Occipital lobe (tissue), 2 donors: Measurements from ENCODE around the gene CCDC110. TPM values are rescaled to one million over a fixed set of nuclear protein-coding genes. Genes with fewer than 3 reads are reported as not detected.

Experiments used
- DNase-seq: peaks from one replicate; lab custom pipeline; 2025; lab: John Stamatoyannopoulos, UW
- total RNA-seq: library from RNA; depleted of rRNA; stranded (reverse); fragments of >200 nt; gene quantifications from one replicate; pipeline ENCODE4 v1.2.3, GENCODE V29; 2014

CCDC110 gene
- total RNA-seq, 1 donor from 2014 or later: 1.7 TPM

DNA sequence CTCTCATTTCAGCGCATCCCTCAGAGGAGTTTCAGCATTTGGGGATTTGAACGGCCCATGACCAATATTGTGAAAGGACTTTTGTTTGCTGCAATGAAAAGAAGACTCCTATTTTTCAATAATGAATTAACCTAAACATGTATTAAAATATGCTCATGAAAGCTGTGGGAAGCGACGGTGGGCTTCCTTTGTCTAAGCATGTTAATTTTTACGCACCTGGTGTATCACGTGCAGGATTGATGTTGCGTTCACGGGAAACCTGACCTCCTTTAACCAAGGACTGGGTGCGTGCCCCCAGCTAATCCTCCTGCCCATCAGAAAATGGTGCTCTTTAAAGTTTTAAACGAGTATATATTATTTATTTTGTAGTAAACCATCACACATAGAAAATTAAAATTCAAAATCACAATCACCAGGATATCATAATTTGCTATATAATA is 590 bp upstream of the CCDC110 start:
- DNase-seq: no peak

DNA sequence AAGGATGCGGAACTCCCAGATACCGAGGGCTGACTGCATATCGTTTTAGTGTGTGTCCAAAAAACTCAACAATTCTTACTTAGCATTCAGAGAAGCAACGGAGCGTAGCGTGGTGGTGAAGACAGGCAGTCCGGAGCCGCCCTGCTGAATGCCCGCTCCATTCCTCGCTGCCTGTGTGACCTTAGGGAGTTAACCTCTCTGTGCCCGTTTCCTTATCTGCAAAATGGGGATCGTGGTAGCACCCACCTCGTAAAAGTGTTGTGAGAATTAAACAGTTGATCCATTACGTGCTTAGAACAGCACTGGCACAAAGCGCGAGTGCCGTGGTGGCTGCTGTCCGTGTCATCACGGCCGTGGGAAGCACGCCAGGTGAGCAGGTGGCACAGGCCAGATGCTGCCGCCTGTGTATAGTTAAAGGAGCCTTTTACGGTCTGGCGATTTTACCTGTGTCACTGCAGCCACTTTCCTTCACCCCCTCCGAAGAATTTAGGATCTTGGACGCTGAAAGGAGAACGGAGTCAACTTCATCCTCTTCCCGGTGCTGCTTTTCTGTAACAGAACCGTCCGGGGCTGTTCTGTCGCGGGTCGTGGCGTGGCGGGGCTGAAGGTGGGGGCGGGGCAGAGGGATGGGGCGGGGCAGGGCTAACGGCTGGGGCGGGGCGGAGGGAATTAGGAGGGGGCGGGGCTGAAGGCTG is 885 bp downstream of the CCDC110 start:
- peak; percentile 54 for DNase-seq

DNA sequence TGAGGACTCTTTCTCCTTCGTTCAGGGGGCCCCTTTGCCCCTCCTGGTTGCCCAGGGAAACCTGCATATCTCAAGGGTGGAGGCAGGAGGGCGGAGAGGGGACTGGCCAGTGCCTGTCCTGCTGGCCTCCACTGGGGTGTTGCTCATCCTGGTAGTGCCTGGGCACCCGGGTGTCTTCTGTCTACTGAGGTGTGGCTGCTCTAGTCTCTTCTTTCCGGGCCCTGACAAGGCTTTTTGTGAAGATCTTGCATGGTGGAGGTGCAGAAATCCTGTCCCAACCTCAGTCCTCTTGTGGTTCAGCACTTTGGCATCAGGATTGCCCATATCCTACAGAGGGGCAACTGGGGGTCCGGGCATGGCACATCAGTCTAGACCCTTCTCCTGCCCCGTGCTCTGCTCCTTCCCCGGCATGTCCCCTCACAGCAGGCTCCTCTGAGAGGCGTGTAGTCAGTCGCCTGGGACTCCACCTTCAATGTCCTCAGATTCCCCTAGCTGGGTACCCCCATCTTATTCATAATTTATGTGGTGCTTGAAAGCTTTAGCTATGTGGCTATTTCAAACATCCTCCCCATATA is 1.9 kb downstream of the CCDC110 start:
- DNase-seq: no peak

DNA sequence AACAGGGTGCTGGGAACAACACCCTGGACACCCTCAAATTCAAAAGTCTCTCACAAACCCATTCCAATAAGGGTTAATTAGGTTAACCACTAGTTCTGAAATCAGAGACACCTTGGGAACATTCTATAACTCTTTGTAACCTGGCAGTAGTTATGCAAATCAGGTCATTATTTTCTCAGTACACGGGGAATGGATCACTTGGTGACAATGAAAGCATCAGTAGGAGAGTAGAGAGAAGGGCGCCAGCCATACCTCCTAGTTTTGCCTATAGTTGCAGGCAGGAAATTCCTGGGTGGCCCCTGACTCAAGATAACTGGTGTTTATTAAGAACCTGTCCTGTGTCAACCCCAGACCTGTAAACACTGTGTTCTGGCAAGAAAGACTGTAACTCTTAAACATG is 2.5 kb downstream of the CCDC110 start:
- DNase-seq: no peak

DNA sequence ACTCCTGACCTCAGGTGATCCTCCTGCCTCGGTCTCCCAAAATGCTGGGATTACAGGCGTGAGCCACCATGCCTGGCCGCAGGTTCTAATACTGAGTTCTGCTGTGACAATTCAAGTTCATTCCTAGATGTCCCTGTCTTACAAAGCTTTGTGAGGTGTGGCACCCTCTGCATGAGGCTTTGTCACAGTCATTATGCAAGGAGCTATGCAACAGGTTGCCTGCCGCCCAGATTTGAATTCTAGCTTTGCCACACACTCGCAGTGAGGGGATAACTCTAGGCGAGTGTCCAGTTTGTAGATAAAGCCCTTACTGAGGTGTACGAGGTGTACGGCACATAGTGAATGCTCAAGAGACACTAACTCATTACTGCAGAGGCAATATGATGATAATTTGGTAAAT is 3.5 kb downstream of the CCDC110 start:
- DNase-seq: no peak

DNA sequence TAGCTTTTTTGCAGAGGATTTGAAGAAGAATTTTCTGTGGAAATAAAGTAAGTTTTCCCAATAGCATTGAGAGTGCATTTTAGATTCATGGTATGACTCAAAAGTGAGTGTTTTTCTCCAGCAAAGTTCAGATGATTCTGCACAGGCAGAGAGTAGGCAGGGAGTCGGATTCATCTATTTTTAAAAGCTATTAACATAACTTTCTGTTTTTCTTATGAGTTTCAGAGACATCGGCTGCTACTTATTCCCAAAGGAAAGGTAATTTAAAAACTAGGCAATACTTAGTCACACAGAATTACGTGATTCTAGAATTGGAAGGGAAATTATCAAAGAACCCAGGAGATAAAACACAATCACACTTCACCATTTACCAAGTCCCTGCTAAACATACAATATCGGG is 4.4 kb downstream of the CCDC110 start:
- no peak for DNase-seq

DNA sequence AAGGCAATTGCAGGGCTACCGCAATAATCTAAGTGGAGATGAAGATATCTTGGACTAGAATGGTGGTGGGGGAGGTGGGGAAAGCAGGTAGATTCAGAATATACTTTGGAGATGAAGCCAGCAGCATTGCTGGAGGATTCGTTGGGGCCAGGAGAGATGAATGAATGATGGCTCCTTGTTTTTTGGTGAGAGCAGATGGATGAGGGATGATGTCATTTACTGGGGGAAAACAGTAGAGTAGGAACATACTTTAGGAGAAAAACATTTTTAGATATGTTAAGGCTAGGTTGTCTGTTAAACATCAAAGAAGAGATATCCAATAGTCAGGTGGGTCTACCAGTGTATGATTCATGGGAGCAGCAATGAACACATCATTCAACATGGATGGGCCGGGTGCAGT is 5.8 kb downstream of the CCDC110 start:
- DNase-seq: no peak

DNA sequence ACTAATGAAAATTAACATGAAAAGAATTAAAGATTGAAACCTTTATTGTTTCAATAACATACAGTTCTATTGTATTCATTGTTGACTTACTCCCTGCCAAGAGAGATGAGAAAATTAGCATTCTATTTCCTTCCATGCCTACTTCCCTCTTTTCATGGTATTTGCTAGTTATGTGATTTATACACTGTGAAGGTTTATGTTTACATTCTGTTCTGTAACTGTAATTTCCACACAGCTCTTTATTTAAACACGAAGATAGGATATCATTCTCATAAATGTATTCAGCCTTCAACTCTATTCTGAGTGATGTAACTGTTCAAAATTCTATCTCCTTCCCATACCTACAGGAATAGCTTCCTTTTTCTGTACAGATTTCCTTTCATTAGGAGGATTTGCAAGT is 6.6 kb downstream of the CCDC110 start:
- DNase-seq: no peak

DNA sequence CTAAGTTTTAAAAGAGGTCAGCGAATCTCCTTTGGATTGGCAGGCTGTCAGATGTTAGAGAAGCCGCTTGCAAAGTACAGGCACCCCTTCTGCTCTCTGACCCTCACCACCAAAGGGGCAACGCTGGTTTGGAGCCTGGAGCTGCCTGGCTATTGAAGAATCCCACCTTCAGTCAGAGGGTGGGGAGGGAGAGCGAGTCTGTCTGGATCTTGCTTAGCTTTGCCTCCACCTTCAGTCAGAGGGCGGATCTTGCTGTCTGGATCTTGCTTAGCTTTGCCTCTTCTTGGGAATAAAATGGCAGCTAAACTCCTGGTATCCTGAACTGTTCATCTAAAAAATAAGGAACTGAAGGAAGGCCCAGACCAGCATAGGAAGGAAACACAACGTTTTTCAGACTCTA is 7.3 kb downstream of the CCDC110 start:
- DNase-seq: no peak

DNA sequence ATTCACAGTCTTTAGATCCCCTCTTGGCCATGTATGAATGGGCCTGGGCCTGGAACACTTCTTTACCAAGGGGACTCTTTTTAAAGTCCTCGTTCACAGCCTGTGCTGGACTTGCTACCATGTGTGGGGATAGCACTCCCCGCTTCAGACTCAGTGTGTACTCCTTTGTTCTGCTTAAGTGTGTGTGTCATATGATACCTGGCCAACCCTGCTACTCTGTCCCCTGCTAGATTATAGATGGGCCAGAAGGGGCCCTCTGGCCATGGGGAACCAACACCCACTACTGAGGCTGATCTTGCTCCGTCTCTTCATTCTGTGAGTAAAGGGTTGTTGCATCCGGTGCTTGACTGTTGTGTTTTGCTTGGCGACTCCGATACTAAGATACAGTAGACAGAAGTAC is 8.0 kb downstream of the CCDC110 start:
- DNase-seq: no peak

DNA sequence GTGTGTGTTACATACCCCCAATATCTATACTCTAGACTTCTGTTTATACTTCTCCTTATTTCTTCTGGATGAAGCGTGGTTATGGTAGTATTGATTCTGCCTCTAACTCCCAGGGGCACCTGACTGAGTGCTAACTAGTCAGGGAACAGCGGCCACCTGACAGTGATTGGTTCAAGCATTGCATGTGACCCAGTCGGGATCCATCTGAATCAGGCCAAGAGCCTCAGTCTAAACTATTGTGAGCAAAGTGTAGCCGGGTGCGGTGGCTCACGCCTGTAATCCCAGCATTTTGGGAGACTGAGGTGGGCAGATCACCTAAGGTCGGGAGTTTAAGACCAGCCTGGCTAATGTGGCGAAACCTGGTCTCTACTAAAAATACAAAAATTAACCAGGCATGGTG is 10.0 kb downstream of the CCDC110 start:
- DNase-seq: no peak

DNA sequence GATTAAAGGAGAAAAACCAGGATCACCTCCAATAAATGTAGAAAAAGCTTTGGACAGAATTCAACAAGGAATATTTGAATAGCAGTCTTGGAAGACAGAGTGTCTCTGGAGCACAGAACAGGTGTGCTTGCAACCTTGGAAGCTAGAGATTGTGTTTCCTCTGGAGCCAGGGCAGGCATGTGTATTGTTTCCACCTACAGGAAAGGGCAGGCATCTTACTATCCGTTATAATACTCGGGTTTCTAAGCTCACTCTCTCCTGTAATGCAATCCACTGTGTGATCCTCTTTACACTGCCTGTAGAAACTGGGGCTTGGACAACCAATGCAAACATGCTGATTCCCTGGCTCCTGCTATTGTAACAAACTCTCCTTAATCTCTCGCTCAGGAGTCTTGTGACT is 14.4 kb downstream of the CCDC110 start:
- DNase-seq: no peak

DNA sequence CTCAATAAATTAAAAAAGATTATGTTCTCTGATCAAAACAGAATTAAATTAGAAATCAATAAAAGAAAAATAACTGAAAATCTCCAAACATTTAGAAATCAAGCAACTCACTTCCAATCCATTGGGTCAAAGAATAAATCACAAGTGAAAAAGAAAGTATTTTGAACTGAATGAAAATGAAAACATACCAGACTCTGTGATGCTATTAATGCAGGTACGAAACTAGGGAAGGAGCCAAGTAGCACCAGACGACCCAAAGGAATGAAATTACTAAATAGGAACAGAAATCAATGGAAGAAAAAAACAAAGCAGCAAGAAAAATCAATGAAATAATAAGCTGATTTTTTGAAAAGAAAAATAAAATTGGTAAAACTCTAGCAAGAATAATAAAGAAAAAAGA is 15.4 kb downstream of the CCDC110 start:
- no peak for DNase-seq

DNA sequence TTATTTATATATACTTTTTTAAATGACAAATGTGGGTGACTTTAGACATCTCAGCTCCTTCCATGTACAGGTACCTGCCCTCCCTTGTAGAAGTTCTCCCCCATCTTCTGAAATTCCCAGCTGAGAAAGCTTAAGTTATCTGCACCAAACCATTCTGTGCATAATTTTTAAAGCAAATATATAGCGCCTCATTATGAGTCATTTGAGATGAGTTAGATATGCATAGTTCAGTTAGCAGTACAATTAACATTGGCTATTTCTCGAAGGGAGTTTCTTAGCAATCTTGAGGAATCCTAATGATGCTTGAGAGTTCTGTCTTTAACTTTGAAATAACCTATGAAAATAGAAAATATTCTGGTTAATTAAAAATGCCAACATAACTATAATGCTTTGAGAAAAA is 26.3 kb downstream of the CCDC110 start:
- no peak for DNase-seq

DNA sequence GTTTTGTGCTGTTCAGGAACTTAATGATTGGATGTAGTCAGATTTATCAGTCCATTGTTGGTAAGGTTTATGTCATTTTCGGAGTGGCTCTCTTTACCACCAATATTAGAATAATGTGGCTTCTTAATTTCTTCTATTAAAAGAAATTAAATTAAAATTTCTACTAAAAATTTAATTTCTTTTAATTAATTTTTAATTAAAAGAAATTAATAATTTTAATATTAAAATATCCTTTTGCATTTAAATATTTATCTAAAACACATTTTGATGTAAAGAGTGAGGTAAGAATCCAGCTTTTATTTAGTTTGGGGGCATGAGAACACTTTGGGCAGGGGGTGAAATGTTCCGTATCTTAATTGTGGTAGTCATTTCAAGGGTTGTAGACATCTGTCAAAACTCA is 30.1 kb downstream of the CCDC110 start:
- no peak for DNase-seq

DNA sequence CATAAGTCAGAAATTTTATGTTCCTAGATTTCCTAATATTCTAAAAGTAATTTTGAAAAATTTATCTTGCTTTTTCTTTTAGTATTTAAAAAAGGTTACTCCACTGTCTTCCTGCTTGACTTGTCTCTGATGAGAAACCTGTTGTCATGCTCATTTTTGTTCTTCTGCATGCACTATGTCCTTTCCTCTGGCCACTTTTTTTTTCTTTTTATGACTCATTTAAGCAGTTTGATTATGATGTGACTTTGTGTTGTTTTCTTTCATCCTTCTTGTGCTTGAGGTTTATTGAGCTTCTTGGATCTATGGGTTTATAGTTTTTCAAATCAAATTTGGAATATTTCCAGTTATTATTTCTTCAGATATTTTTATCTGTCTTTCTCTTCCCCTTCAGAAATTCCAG is 33.7 kb downstream of the CCDC110 start:
- no peak for DNase-seq

DNA sequence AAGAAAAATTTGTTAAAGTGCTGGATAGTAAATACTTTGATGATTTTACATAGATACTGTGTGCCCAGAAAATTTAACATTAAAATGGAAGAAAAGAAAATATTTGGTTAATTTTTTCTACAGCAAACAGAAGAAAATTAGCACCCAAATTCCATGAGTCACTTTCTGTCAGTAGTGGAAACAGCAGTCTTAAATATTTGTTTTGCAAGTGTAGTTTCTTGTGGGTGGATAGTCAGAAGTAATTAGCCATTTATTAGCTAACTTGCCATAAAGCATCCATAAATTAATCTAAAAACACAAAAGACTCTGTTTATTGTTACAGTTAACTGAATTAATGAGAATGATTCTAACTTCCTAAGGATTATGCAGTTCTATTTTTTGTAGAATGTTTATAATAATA is 36.1 kb downstream of the CCDC110 start:
- DNase-seq: no peak

DNA sequence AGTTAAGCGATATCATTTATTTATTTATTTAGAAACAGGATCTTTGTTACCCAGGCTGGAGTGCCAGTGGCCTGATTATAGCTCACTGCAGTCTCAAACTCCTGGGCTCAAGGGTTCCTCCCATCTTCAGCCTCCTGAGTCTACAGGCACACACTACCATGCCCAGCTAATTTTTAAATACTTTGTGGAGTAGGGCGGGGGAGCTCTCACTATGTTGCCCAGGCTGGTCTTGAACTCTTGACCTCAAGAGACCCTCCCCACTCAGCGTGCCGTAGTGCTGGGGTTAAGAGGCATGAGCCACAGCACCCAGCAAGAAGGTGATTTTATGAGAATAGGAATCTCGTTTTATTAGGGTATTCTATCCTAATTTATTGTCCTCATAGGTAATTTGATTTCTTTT is 41.9 kb downstream of the CCDC110 start:
- no peak for DNase-seq

DNA sequence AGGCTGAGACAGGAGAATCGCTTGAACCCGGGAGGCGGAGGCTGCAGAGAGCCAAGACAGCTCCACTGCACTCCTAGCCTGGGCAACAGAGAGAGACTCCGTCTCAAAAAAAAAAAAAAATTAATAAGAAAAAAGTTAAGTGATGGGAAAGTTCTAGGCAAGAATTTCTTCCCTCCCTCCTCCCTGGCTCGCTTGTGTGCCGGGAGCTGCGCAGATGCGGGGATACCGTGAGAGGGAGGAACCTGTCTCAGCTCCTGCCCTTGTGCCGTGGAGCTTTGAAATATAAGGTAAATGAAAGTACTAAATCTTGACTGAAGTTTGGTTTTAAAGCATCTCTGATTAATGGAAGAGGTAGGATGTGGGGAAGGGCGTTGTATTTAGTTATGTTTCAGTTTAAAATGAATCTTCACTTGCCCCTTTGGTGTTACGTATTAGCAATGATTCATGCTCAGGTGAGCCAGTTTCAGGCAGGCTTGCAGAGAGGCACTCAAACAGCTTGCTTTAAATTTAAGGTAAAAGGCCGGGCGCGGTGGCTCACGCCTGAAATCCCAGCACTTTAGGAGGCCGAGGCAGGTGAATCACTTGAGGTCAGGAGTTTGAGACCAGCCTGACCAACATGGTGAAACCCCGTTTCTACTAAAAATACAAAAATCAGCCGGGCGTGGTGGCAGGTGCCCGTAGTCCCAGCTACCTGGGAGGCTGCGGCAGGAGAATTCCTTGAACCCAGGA is 44.4 kb downstream of the CCDC110 start:
- no peak for DNase-seq

DNA sequence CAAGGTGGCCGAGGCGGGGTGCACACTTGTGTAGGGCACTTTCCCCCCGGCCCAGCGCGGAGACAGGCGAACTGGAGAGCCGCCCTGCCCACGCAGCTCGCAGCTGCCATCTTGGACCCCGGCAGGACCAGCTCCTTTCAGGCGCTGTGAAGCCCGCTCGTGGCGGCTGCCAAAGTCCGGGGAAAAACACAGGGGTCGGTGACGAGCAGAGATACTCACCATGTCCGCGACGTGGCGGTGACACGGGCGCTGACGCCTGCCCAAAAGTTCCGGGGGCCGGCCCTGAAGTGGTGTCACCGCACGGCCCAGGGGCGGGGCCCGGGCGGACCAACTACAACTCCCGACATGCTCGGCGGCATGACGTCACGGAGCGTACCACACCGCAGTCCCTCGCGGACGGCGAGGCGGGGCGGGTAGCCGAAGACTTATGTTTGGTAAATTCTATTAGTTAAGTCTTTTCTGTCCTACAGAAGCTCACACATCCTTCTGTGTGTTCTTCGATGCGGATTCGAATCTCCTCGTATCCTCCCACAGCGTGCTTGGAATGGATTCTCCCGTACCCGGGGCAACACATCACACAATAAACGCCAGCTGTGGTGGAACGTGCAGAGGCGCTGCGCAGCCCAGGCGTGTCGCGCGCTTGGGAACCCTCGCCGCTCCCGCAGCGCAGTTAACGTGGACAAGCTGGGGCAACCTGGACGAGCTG is 45.7 kb downstream of the CCDC110 start, which contains the start of gene UFSP2:
TSS of gene UFSP2 (minus strand) at position 318 of the 706 bp plus-strand sequence. CDS start at position 222, 96 bp downstream.
- peak; percentile 88 for DNase-seq

DNA sequence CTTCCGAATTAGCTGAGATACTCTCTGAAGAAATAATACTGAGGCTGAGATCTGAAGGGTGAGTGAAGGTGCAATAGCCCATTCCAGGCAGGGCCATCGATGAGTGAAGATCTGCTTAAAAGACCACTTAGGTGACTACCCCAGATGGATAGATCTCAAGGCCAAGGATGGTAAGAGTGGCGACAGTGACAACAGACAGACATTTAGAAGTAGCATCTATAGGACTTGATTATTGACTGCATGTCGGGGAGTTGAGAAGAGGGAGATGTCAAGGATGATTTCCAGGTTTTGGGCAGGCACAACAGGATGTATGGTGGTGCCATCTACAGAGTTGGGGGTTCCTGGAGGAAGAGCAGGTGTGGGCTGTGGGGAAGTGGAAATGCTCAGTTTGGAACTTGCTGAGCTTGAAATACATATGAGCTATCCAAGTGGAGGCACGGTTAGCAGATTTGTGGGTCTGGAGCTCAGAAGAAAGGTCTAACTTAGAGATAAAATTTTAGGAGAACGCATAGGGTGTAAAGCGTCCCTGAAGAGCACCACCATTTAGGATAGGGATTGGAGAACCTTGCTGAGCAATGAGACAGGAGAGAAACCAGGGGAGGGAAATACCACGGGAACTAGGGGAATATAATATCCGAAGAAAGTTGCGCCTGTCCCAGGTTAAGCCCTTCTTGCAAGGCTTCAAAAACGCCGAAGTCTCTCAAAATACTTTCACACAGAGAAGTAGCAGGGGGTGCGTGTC is 46.5 kb downstream of the CCDC110 start:
- no peak for DNase-seq
